Jurkat, Clone E6-1 (cell line): ENCODE measurements around the gene GRPR. TPM values are rescaled to one million over a fixed set of nuclear protein-coding genes. Genes with fewer than 3 reads are reported as not detected.

ENCODE experiments used
- DNase-seq: peaks from one replicate; pipeline ENCODE4 v3.0.0-alpha.2; 2011; ENCODE audit warnings: low read depth, low spot score
- H3K4me3 ChIP-seq: 2 replicates; pipeline ENCODE4 v1.5.1; 2011; ENCODE audit warnings: mild to moderate bottlenecking, low read length, control low read depth, moderate library complexity
- polyA plus RNA-seq: library from polyadenylated mRNA; unstranded; fragments of >200 nt; gene quantifications from one replicate; pipeline ENCODE4 v1.2.1, GENCODE V29; 2012; ENCODE audit warnings: missing spikeins; ENCODE audit not compliant: insufficient read length, insufficient read depth

Gene GRPR
- polyA plus RNA-seq = not detected

GRCh38 chrX:16123222-16123786 lies at the start of gene GRPR:
GRPR (plus strand) TSS chrX:16123565; CDS start chrX:16123954, 389 bp downstream.
- H3K4me3 ChIP-seq = no peak within 1 kb of the TSS
- DNase-seq = peak; percentile 63

GRCh38 chrX:16075087-16075486 lies 48.3 kb upstream of the GRPR start:
- DNase-seq = no peak

GRCh38 chrX:16076834-16077233 lies 46.5 kb upstream of the GRPR start:
- H3K4me3 ChIP-seq = no peak overlapping the region
- no peak for DNase-seq

More at GRCh38 chrX:16075087-16075486, 48.3 kb upstream of the GRPR start:
- H3K4me3 ChIP-seq = no peak overlapping the region

GRCh38 chrX:16077811-16078210 lies 45.6 kb upstream of the GRPR start:
- DNase-seq = no peak
- H3K4me3 ChIP-seq = no peak overlapping the region

- H3K4me3 ChIP-seq = no peak overlapping the region
- no peak for DNase-seq
These were observed 42.0 kb upstream of the GRPR start for GRCh38 chrX:16081357-16081756.

- no peak overlapping the region for H3K4me3 ChIP-seq
- no peak for DNase-seq
These were observed 40.8 kb upstream of the GRPR start for GRCh38 chrX:16082470-16083085.

GRCh38 chrX:16087076-16087475 lies 36.3 kb upstream of the GRPR start:
- H3K4me3 ChIP-seq = no peak overlapping the region
- DNase-seq = no peak

GRCh38 chrX:16089086-16089485 lies 34.3 kb upstream of the GRPR start:
- H3K4me3 ChIP-seq = no peak overlapping the region
- no peak for DNase-seq

- DNase-seq = no peak
- no peak overlapping the region for H3K4me3 ChIP-seq
These were observed 27.2 kb upstream of the GRPR start for GRCh38 chrX:16096141-16096540.

- no peak overlapping the region for H3K4me3 ChIP-seq
- no peak for DNase-seq
These were observed 22.7 kb upstream of the GRPR start for GRCh38 chrX:16100673-16101072.

- no peak for DNase-seq
- no peak overlapping the region for H3K4me3 ChIP-seq
These were observed 21.8 kb upstream of the GRPR start for GRCh38 chrX:16101581-16101980.

- no peak overlapping the region for H3K4me3 ChIP-seq
- no peak for DNase-seq
These were observed 19.7 kb upstream of the GRPR start for GRCh38 chrX:16103625-16104024.

- no peak for DNase-seq
- H3K4me3 ChIP-seq = no peak overlapping the region
These were observed 10.9 kb upstream of the GRPR start for GRCh38 chrX:16112428-16112827.

GRCh38 chrX:16113978-16114565 lies 9.3 kb upstream of the GRPR start:
- H3K4me3 ChIP-seq = no peak overlapping the region
- no peak for DNase-seq

GRCh38 chrX:16114611-16115010 lies 8.8 kb upstream of the GRPR start:
- no peak overlapping the region for H3K4me3 ChIP-seq

GRCh38 chrX:16119353-16120220 lies 3.8 kb upstream of the GRPR start:
- peak; percentile 54 for DNase-seq
- no peak overlapping the region for H3K4me3 ChIP-seq

More at GRCh38 chrX:16114611-16115010, 8.8 kb upstream of the GRPR start:
- DNase-seq = no peak

GRCh38 chrX:16120431-16120830 lies 2.9 kb upstream of the GRPR start:
- no peak for DNase-seq
- no peak overlapping the region for H3K4me3 ChIP-seq

- H3K4me3 ChIP-seq = no peak overlapping the region
- no peak for DNase-seq
These were observed 836 bp downstream of the GRPR start for GRCh38 chrX:16124201-16124600.

GRCh38 chrX:16125520-16126149 lies 2.3 kb downstream of the GRPR start:
- no peak for DNase-seq
- no peak overlapping the region for H3K4me3 ChIP-seq
